Neural crest cell (in vitro differentiated cells): Measurements from ENCODE around the gene SWAP70. TPM values are rescaled to one million over a fixed set of nuclear protein-coding genes. Genes with fewer than 3 reads are reported as not detected.
A peak's percentile ranks its signal among the peaks of the same experiment; 100 is the strongest.

ENCODE experiments used
- DNase-seq: peaks from one replicate; pipeline ENCODE4 v3.0.0; 2021; ENCODE audit warnings: low read depth, mixed read lengths, low spot score
- H3K27ac Mint-ChIP-seq: one replicate; pipeline ENCODE4 v1.8.0; 2021; ENCODE audit warnings: mild to moderate bottlenecking, mixed read lengths; ENCODE audit not compliant: unreplicated experiment
- H3K27me3 Mint-ChIP-seq: 2 replicates; pipeline ENCODE4 v1.8.0; 2021; ENCODE audit warnings: low read depth, mild to moderate bottlenecking, mixed read lengths
- H3K36me3 Mint-ChIP-seq: 2 replicates; pipeline ENCODE4 v1.8.0; 2021; ENCODE audit warnings: low read depth, mild to moderate bottlenecking, mixed read lengths
- H3K4me1 Mint-ChIP-seq: 2 replicates; pipeline ENCODE4 v1.8.0; 2021; ENCODE audit warnings: mixed read lengths
- H3K4me3 Mint-ChIP-seq: one replicate; pipeline ENCODE4 v1.8.0; 2021; ENCODE audit warnings: mild to moderate bottlenecking, mixed read lengths
- H3K9me3 Mint-ChIP-seq: 2 replicates; pipeline ENCODE4 v1.8.0; 2021; ENCODE audit warnings: mixed read lengths
- CTCF ChIP-seq: fragments of 200-600 bp; sonication (generic); conservative IDR thresholded peaks from 2 replicates; pipeline ENCODE4 v1.5.0; 2021; ENCODE audit warnings: antibody characterized with exemption, mild to moderate bottlenecking
- total RNA-seq: library from RNA; stranded (reverse); gene quantifications from 2 replicates; pipeline ENCODE4 v1.2.1, GENCODE V29; 2021

The SWAP70 gene
- total RNA-seq, 1 donor from 2014 or later, result 18.1 TPM

- Mint-ChIP-seq H3K36me3 (no peaks in the 10 kb centered on the region), H3K27me3 (no peaks in the 10 kb centered on the region), H3K4me1 (peaks cover 49% of the 10 kb centered on the region), H3K9me3 (no peaks in the 10 kb centered on the region), H3K27ac (no peak overlapping the region), H3K4me3 (peak overlapping the region; percentile 87)
- TF ChIP-seq CTCF, result no peak
- DNase-seq, result no peak
These were observed 93.0 kb downstream of the SWAP70 start for GRCh38 chr11:9756878-9757277.

GRCh38 chr11:9757809-9758636 lies 94.1 kb downstream of the SWAP70 start:
- peak; percentile 85 for DNase-seq
- TF ChIP-seq CTCF, result peak; percentile 86
- H3K9me3 Mint-ChIP-seq, result no peaks in the 10 kb centered on the region
- no peaks in the 10 kb centered on the region for H3K27me3 Mint-ChIP-seq
- no peak overlapping the region for H3K27ac Mint-ChIP-seq
- H3K4me1 Mint-ChIP-seq, result peaks cover 56% of the 10 kb centered on the region
- no peaks in the 10 kb centered on the region for H3K36me3 Mint-ChIP-seq
- H3K4me3 Mint-ChIP-seq, result peak overlapping the region; percentile 87

GRCh38 chr11:9758637-9759518 lies 95.0 kb downstream of the SWAP70 start:
- peak; percentile 57 for DNase-seq
- Mint-ChIP-seq H3K27me3 (no peaks in the 10 kb centered on the region), H3K36me3 (no peaks in the 10 kb centered on the region), H3K4me1 (peaks cover 56% of the 10 kb centered on the region), H3K4me3 (peak overlapping the region; percentile 82), H3K27ac (peak overlapping the region; percentile 75), H3K9me3 (no peaks in the 10 kb centered on the region)
- TF ChIP-seq CTCF, result no peak

- H3K27ac Mint-ChIP-seq, result no peak overlapping the region
- no peaks in the 10 kb centered on the region for H3K27me3 Mint-ChIP-seq
These were observed 95.8 kb downstream of the SWAP70 start for GRCh38 chr11:9759519-9760192.

More at GRCh38 chr11:9759519-9760192, 95.8 kb downstream of the SWAP70 start:
- TF ChIP-seq CTCF, result no peak
- Mint-ChIP-seq H3K36me3 (no peaks in the 10 kb centered on the region), H3K9me3 (peaks cover 3% of the 10 kb centered on the region), H3K4me3 (peak overlapping the region; percentile 82), H3K4me1 (peaks cover 53% of the 10 kb centered on the region)
- no peak for DNase-seq
